Measurements from ENCODE around the gene FBXW5.

FBXW5 gene

GRCh38 chr9:136900556-136900955 is 44.0 kb downstream of the FBXW5 start:
- TF ChIP-seq SUZ12 (IDR thresholded peaks at IDR 0.05; ENCODE audit: extremely low read depth, insufficient read depth, insufficient read length) (no peak), ZNF274 (IDR thresholded peaks at IDR 0.05; ENCODE audit: low read depth, low read length) (no peak), YY1 (IDR thresholded peaks at IDR 0.05; ENCODE audit: insufficient read depth, insufficient read length) (no peak)
- no peak overlapping the region for H3K9ac ChIP-seq (ENCODE audit: insufficient read length, low read depth)
- peaks cover 87% of the 10 kb centered on the region for H3K36me3 ChIP-seq (ENCODE audit: insufficient read depth, insufficient read length, low read length)
- peaks cover 9% of the 10 kb centered on the region for H3K4me1 ChIP-seq (ENCODE audit: insufficient read depth, insufficient read length)
- no peaks in the 10 kb centered on the region for H3K27me3 ChIP-seq (ENCODE audit: insufficient read depth, insufficient read length)
- DNase-seq (ENCODE audit: low read depth, low spot score): no peak
- H3K4me3 ChIP-seq (ENCODE audit: insufficient read length, low read depth): no peak overlapping the region
- H3K9me3 ChIP-seq (ENCODE audit: insufficient read depth, low read length): no peaks in the 10 kb centered on the region

- H3K36me3 ChIP-seq (ENCODE audit: insufficient read depth, insufficient read length, low read length): peaks cover 88% of the 10 kb centered on the region
- TF ChIP-seq SUZ12 (IDR thresholded peaks at IDR 0.05; ENCODE audit: extremely low read depth, insufficient read depth, insufficient read length) (no peak), ZNF274 (IDR thresholded peaks at IDR 0.05; ENCODE audit: low read depth, low read length) (no peak), YY1 (IDR thresholded peaks at IDR 0.05; ENCODE audit: insufficient read depth, insufficient read length) (no peak)
These were observed 45.3 kb downstream of the FBXW5 start for GRCh38 chr9:136899196-136899595.

GRCh38 chr9:136898483-136899100 is 45.9 kb downstream of the FBXW5 start:
- peaks cover 12% of the 10 kb centered on the region for H3K4me1 ChIP-seq (ENCODE audit: insufficient read depth, insufficient read length)
- H3K36me3 ChIP-seq (ENCODE audit: insufficient read depth, insufficient read length, low read length): peaks cover 88% of the 10 kb centered on the region
- no peak for TF ChIP-seq SUZ12 (IDR thresholded peaks at IDR 0.05; ENCODE audit: extremely low read depth, insufficient read depth, insufficient read length)
- H3K9me3 ChIP-seq (ENCODE audit: insufficient read depth, low read length): no peaks in the 10 kb centered on the region
- no peak overlapping the region for H3K4me3 ChIP-seq (ENCODE audit: insufficient read length, low read depth)
- H3K9ac ChIP-seq (ENCODE audit: insufficient read length, low read depth): no peak overlapping the region
- no peak for DNase-seq (ENCODE audit: low read depth, low spot score)
- H3K27me3 ChIP-seq (ENCODE audit: insufficient read depth, insufficient read length): no peaks in the 10 kb centered on the region

More at GRCh38 chr9:136899196-136899595, 45.3 kb downstream of the FBXW5 start:
- H3K9ac ChIP-seq (ENCODE audit: insufficient read length, low read depth): no peak overlapping the region
- H3K27me3 ChIP-seq (ENCODE audit: insufficient read depth, insufficient read length): no peaks in the 10 kb centered on the region
- H3K4me1 ChIP-seq (ENCODE audit: insufficient read depth, insufficient read length): peaks cover 12% of the 10 kb centered on the region
- DNase-seq (ENCODE audit: low read depth, low spot score): no peak
- H3K4me3 ChIP-seq (ENCODE audit: insufficient read length, low read depth): no peak overlapping the region
- no peaks in the 10 kb centered on the region for H3K9me3 ChIP-seq (ENCODE audit: insufficient read depth, low read length)

GRCh38 chr9:136896027-136896426 is 48.5 kb downstream of the FBXW5 start:
- TF ChIP-seq YY1 (IDR thresholded peaks at IDR 0.05; ENCODE audit: insufficient read depth, insufficient read length) (no peak), SUZ12 (IDR thresholded peaks at IDR 0.05; ENCODE audit: extremely low read depth, insufficient read depth, insufficient read length) (no peak), ZNF274 (IDR thresholded peaks at IDR 0.05; ENCODE audit: low read depth, low read length) (no peak)
- peaks cover 85% of the 10 kb centered on the region for H3K36me3 ChIP-seq (ENCODE audit: insufficient read depth, insufficient read length, low read length)
- no peaks in the 10 kb centered on the region for H3K9me3 ChIP-seq (ENCODE audit: insufficient read depth, low read length)
- no peak for DNase-seq (ENCODE audit: low read depth, low spot score)
- no peaks in the 10 kb centered on the region for H3K27me3 ChIP-seq (ENCODE audit: insufficient read depth, insufficient read length)
- H3K9ac ChIP-seq (ENCODE audit: insufficient read length, low read depth): no peak overlapping the region
- peaks cover 13% of the 10 kb centered on the region for H3K4me1 ChIP-seq (ENCODE audit: insufficient read depth, insufficient read length)
- H3K4me3 ChIP-seq (ENCODE audit: insufficient read length, low read depth): no peak overlapping the region

- H3K36me3 ChIP-seq (ENCODE audit: insufficient read depth, insufficient read length, low read length): peaks cover 63% of the 10 kb centered on the region
- H3K4me3 ChIP-seq (ENCODE audit: insufficient read length, low read depth): no peak overlapping the region
- peaks cover 12% of the 10 kb centered on the region for H3K4me1 ChIP-seq (ENCODE audit: insufficient read depth, insufficient read length)
- no peak for TF ChIP-seq YY1 (IDR thresholded peaks at IDR 0.05; ENCODE audit: insufficient read depth, insufficient read length)
- TF ChIP-seq SUZ12 (IDR thresholded peaks at IDR 0.05; ENCODE audit: extremely low read depth, insufficient read depth, insufficient read length): no peak
- TF ChIP-seq ZNF274 (IDR thresholded peaks at IDR 0.05; ENCODE audit: low read depth, low read length): no peak
- DNase-seq (ENCODE audit: low read depth, low spot score): no peak
- H3K27me3 ChIP-seq (ENCODE audit: insufficient read depth, insufficient read length): no peaks in the 10 kb centered on the region
- H3K9ac ChIP-seq (ENCODE audit: insufficient read length, low read depth): no peak overlapping the region
- no peaks in the 10 kb centered on the region for H3K9me3 ChIP-seq (ENCODE audit: insufficient read depth, low read length)
These were observed 53.9 kb downstream of the FBXW5 start for GRCh38 chr9:136890661-136891060.
